Measurements from ENCODE around the gene TXNDC2.

The TXNDC2 gene

DNA sequence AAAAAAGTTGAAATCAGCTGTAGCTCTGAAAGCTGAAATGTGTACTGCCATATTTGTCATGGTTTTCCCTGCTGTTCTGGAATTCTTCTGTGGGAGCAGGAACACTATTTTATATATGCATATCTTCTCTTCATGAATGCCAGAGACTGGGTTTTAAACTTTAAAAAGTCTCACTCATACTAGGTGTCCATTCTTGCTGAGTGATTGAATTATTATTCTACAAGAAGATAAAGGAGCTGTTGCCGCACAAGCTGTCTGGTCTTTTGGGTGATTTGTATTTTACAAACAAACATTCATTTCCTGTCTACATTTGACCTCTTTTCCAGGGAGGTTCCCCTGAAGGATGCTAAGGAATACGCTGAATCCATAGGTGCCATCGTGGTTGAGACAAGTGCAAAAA is 40.5 kb upstream of the TXNDC2 start:
- H3K4me3 ChIP-seq (ENCODE audit: low read depth, low read length) = no peak overlapping the region
- no peak for TF ChIP-seq CTCF (IDR thresholded peaks at IDR 0.05; ENCODE audit: borderline replicate concordance, insufficient read depth, low read depth, low read length)

DNA sequence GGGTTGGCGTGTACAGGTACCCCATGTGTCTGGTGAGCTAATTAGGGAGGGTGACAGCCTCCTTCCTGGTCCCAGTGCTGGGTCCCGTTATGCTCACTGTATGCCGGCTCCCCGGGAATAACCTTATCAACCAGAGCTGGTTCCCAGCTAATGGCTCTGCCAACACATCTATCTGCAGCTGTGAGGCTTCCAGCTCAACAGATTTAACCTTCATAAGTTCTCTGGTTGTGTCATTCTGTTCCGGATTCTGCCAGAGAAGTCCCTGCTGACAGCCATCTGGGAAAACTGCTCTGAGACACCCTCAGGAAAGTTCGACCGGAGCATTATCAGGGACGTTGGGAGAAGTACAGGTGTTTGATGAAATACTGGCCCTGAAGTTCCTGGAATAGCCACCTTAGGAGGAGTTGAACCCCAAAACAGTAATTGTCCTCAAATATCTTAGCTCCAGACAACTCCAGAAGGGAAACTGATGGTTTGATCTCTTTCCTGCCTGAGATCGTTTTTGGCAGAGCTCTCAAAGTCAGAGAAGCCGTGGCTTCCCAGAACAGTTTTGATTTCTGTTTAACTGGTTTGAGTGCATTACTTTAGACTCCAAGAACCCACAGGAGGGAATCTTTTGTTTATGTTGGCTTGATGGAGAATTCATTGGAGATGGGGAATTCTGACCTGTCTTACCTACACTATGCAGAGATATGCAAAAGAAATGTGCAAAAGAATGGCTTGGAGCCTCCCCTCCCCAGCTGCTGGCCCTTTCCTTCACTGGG is 39.4 kb upstream of the TXNDC2 start:
- no peak overlapping the region for H3K4me3 ChIP-seq (ENCODE audit: low read depth, low read length)
- no peak for TF ChIP-seq CTCF (IDR thresholded peaks at IDR 0.05; ENCODE audit: borderline replicate concordance, insufficient read depth, low read depth, low read length)

DNA sequence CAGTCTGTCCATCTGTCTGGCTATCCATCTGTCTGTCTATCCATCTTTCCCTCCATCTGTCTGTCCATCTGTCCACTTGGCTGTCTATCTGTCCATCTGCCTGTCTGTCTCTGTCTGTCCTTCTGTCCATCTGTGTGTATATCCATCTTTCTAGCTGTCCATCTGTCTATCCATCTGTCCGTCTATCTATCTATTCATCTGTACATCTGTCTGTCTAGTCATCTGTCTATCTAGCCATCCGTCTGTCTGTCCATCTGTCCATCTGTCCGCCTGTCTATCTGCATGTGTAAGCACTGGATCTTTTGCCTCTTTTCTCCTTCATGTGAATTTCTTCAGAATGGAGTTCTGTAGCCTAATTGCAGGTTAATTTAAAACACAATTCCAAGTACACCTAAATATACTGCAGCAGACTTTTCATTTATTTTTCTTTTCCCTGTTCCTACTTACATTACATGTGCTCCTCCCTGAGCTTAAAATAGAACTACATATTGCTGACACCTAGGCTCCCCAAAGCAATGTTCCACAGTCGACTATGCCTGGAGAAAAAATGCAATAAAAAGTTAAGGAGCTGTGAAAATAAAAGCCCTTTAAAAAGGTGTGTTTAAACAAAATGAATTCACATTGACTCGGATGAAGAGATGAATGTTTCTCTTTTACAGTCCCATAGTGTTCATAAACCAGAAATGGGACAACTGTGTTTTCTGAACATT is 37.4 kb upstream of the TXNDC2 start:
- no peak for TF ChIP-seq CTCF (IDR thresholded peaks at IDR 0.05; ENCODE audit: borderline replicate concordance, insufficient read depth, low read depth, low read length)
- no peak overlapping the region for H3K4me3 ChIP-seq (ENCODE audit: low read depth, low read length)

GRCh38 chr18:9849407-9850283 is 36.1 kb upstream of the TXNDC2 start:
- H3K4me3 ChIP-seq (ENCODE audit: low read depth, low read length) = no peak overlapping the region
- no peak for TF ChIP-seq CTCF (IDR thresholded peaks at IDR 0.05; ENCODE audit: borderline replicate concordance, insufficient read depth, low read depth, low read length)

GRCh38 chr18:9850309-9850708 is 35.5 kb upstream of the TXNDC2 start:
- no peak overlapping the region for H3K4me3 ChIP-seq (ENCODE audit: low read depth, low read length)
- TF ChIP-seq CTCF (IDR thresholded peaks at IDR 0.05; ENCODE audit: borderline replicate concordance, insufficient read depth, low read depth, low read length) = no peak

DNA sequence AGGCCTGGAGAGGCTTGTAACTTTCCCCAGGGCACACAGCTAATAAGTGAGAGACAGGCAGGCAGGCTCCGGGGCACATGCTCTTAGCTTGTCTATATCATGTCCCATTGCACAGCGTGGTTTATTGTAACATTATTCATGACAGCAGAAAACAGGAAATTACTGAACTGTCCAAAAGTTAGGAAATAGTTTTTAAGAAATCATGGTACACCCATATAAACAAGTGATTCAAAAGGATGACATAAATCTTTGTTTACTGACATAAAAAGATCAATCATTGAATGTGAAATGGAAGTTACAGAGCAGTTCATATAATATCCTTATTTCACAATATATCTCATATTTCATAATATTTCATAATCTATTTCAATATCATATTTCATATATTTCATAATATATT is 34.3 kb upstream of the TXNDC2 start:
- no peak overlapping the region for H3K4me3 ChIP-seq (ENCODE audit: low read depth, low read length)
- TF ChIP-seq CTCF (IDR thresholded peaks at IDR 0.05; ENCODE audit: borderline replicate concordance, insufficient read depth, low read depth, low read length) = no peak
